Activated effector memory CD4-positive, alpha-beta T cell treated with anti-CD3 and anti-CD28 coated beads, Interleukin-2, amount 50 U/mL, for 16 hours (primary cell): ENCODE measurements around the gene HSD11B1L.
A peak's percentile ranks its signal among the peaks of the same experiment; 100 is the strongest.

Experiments used
- DNase-seq: peaks from one replicate; pipeline ENCODE4 v3.0.0-alpha.2; 2020

HSD11B1L gene, protein sequence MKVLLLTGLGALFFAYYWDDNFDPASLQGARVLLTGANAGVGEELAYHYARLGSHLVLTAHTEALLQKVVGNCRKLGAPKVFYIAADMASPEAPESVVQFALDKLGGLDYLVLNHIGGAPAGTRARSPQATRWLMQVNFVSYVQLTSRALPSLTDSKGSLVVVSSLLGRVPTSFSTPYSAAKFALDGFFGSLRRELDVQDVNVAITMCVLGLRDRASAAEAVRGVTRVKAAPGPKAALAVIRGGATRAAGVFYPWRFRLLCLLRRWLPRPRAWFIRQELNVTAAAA

DNA sequence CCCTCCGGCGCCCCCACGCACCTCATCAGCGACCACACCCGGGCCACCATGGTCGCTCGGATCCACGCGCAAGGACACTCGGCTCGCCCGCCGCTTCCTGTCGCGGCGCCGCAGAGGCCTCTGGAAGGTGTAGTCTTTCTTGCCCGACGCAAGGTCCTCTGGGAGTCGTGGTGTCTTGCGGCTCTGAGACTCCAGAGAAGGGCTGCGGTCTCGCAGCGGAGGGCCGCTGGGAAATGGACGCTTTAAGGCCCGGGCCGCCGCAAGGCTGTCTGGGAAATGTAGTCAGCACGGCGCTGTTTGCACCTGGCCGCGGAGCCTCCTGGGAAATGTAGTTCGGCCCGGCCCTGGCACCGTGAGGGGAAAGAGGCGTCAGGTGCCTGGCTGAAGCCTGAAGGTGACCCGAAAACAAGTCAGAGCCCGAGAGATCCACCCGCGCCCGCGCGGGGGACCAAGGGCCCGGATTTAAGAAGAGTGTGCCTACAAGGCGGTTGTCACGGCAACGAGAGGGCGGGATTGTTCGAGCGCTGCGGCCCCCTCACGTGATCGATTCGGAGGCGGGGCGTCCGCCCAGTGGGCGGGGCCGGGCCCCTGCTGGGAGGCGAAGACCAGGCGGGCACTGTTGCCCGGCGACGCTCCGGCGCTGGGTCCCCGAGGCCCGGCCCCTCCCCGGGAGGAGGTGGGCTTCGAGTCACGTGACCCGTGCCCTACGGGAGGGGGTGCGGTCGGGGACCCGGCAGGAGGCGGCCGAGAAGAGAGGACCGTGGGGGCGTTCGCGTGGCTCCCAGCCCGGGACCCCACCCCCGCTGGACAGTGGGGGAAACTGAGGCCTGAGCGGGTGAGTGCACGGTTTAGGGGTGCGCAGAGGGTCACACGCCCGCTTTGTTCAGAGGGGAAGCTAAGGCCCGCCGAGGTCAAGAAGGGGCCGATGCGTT is at the start of gene HSD11B1L, which contains the start of gene MICOS13:
TSS of gene HSD11B1L (plus strand) at position 591 of the 932 bp plus-strand sequence. CDS start 3,806 bp downstream, outside the sequence.
TSS of gene MICOS13 (minus strand) at position 80 of the 932 bp plus-strand sequence. CDS start at position 50, 30 bp downstream.
- DNase-seq, result peak; percentile 99

DNA sequence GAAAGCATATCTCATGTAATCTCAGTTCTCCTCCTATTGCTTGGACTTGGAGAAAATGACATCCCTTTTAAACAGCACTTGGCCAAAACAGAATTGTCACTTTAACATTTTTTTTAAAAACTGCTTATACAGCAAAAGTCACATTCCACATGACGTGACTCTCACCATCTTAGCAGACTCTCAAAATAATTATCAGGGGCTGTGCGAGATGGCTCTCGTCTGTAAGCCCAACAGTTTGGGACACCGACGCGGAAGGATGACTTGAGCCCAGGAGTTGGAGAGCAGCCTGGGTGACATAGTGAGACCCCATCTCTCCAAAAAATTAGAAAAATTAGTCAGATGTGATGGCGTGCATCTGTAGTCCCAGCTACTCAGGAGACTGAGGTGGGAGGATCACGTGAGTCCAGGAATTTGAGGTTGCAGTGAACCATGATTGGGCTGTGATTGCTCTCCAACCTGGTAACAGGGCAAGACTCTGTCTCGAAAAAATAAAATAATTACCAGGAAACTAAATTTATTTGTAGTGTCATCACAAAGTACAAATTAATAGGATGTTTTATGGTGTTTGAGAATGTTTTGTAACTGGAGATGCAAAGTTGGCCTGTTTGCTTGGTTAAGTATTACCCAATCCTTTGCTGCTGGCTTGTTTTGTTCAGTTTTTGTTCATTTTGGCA is 49.1 kb upstream of the HSD11B1L start:
- no peak for DNase-seq

- no peak for DNase-seq
Measured at GRCh38 chr19:5632241-5632612, 48.6 kb upstream of the HSD11B1L start.

DNA sequence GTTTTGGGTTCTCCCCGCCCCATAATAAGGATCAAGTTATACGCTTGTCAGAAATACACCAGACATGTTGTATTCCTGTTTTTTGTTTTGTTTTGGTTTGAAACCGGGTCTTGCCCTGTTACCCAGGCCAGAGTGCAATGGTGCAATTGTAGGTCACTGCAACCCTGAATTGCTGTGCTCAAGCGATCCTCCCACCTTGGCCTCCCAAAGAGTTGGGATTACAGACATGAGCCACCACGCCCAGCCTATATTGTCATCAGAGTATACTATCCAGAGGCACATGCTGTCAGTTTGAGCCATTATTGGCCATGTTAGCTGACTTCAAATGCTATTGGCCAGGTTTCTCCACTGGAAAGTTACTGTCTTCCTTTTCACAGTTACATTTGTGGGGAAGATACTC is 48.2 kb upstream of the HSD11B1L start:
- peak; percentile 45 for DNase-seq

DNA sequence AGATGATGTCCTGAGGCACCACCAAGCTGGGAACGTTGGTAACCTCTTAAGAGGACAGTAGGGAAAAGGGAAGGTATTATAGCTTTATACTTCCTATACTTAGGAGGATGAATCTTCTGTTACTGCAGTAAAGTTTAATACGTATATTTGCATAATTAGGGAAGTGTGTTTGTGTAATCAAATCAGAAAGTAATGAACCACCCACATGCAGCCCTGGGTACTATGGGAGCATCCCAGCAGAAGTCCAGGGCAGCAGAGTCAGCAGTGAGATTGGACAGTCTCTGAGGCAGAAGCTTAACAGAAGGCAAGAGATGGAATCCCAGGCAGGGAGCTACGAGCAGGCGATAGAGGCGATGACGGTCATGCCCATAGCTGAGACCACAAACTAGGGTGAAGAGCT is 45.4 kb upstream of the HSD11B1L start:
- DNase-seq, result no peak

DNA sequence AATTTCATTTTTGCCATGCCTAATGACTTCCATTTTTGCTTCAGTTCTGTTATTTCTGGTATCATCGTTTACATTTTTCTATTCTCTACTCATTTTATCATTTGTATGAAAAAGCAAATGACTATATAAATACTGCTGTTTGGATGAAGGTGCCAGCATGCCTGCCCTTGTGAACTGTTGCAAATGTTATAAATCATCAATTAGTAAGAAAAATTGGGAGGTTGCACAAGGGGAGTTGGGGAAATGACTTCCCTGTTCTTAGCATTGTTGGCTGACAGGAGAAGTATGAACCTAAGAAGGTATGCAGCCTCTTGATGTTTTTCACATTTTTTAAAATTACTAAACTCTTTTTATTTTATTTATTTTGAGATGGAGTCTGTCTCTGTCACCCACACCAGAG is 42.9 kb upstream of the HSD11B1L start:
- DNase-seq, result no peak

- DNase-seq, result no peak
Measured at GRCh38 chr19:5641171-5641570, 39.7 kb upstream of the HSD11B1L start.

- peak; percentile 3 for DNase-seq
Measured at GRCh38 chr19:5642204-5642603, 38.6 kb upstream of the HSD11B1L start.

- DNase-seq, result no peak
Measured at GRCh38 chr19:5643060-5643459, 37.8 kb upstream of the HSD11B1L start.

DNA sequence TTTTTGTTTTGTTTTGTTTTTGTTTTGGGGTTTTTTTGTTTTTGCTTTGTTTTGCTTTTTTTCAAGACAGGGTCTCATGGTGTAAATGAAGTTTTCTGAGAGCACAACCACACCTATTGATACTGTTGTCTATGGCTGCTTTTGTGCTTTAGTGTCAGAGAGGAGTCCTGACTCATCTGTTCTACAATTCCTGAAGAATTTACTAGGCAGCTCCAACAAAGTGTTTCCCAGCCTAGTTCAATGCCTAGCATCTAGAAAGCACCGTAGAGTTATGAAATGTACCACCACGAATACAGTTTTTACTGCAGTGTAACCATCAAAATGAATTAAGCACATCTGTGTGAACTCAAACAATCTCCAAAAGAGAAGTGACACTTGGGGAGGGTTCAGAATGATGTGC is 36.8 kb upstream of the HSD11B1L start:
- DNase-seq, result no peak

DNA sequence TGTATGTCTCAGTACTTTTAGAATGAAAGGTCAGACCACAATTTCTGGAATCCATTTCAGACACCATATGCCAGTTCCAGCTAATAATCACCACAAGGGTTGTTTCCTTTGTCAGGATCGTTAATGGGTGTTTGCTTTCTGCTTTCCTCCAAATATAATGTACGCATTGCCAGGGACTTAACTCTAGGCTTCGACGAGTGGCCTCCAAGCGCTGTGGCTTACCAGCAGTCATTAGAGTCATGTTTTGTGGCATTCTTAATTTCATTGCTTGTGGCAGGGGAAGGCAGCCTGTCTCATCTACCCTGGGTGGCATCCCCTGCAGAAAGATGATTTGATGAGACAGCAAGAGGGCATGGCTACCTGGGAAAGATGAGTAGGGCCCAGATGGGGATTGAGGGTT is 35.4 kb upstream of the HSD11B1L start:
- peak; percentile 8 for DNase-seq

GRCh38 chr19:5646703-5647102 is 34.1 kb upstream of the HSD11B1L start:
- peak; percentile 3 for DNase-seq

DNA sequence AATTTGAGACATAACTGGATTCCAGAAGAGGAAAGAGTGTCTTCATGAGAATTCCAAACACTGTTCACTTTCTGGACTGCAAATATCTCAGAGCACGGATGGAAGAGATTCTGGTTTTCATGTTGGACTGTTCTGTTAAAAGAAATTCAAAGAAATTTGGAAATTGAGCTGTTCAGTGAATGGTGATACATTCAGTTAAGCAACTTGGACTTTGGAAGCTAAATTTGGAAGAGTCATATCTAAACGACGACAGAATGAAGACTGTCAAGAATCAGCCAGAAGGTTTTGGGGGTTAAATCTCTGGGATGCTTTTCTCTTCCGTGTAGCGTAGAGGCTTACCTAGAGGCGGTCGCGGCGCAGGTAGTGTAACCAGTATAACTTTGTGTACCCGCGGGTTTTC is 32.4 kb upstream of the HSD11B1L start:
- DNase-seq, result no peak

DNA sequence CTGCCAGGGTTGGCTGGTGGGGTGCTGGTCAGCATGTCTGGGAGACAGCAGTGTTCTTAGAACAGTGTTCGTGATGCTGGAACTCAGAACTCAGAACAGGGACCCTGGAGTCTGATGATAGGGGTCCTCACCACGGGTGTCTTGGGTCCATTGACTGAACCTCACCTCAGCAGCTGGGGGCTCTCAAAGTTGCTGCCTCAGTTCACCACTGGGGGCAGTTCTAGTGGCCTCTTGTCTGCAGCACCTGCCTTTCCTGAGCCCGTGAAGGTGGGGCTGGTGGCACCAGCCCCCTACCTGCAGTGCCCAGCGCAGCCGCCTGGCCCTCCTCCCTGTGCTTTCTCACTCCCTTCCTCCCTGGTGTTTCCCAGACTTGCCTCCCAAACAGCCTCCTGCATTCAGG is 29.5 kb upstream of the HSD11B1L start:
- DNase-seq, result peak; percentile 60

DNA sequence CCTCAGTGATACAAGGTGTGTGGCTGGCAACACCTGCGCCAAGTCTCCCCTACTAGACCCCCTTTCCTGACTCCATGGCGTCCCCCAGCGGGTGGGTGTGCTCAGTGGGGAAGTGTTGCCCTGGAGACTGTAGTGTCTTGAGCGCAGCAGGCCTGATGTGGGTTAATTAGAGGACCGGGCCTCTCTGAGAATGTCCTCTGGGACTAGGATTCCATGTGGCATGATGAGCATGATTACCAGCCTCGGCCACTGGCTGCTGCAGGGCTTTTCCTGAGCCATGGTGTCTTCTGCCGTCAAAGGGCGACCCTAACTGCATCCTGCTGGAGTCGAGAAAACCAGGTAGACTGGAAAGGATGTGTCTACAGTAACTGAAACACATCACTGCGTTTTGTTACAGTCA is 28.6 kb upstream of the HSD11B1L start:
- peak; percentile 47 for DNase-seq

- peak; percentile 34 for DNase-seq
Measured at GRCh38 chr19:5654931-5655330, 25.9 kb upstream of the HSD11B1L start.

DNA sequence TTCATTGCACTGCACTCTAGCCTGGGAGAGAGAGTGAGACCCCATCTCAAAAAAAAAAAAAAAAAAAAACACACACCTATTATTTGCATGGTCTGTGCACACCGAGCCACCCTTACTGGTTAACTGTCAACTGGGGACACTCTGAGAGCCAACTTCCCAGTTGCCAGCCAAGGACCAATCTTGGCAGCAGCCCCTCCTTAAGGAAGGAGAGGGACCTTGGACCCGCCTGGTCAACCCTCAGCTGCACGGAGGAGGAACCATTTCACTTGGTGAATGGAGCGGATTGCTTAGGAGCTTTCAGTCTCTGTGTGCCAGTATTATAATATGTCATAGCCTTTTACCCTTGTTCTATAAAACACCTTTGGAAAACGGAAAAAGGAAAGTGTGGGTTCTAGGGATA is 25.4 kb upstream of the HSD11B1L start:
- peak; percentile 50 for DNase-seq

DNA sequence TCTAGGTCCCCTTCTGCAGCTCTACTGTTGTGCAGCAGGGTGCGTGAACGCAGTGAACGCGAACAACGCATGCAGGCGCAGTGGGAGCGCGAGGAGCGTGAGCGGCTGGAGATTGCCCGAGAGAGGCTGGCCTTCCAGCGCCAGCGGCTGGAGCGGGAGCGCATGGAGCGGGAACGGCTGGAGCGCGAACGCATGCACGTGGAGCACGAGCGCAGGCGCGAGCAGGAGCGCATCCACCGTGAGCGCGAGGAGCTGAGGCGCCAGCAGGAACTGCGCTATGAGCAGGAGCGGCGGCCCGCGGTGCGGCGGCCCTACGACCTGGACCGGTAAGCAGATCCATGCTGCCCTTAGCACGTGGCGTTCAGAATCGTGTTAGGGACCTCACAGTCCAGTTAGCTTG is 19.3 kb upstream of the HSD11B1L start:
- DNase-seq, result no peak

- no peak for DNase-seq
Measured at GRCh38 chr19:5663904-5664303, 16.9 kb upstream of the HSD11B1L start.

GRCh38 chr19:5664515-5664914 is 16.3 kb upstream of the HSD11B1L start:
- no peak for DNase-seq

GRCh38 chr19:5665781-5666513 is 14.9 kb upstream of the HSD11B1L start:
- DNase-seq, result no peak

DNA sequence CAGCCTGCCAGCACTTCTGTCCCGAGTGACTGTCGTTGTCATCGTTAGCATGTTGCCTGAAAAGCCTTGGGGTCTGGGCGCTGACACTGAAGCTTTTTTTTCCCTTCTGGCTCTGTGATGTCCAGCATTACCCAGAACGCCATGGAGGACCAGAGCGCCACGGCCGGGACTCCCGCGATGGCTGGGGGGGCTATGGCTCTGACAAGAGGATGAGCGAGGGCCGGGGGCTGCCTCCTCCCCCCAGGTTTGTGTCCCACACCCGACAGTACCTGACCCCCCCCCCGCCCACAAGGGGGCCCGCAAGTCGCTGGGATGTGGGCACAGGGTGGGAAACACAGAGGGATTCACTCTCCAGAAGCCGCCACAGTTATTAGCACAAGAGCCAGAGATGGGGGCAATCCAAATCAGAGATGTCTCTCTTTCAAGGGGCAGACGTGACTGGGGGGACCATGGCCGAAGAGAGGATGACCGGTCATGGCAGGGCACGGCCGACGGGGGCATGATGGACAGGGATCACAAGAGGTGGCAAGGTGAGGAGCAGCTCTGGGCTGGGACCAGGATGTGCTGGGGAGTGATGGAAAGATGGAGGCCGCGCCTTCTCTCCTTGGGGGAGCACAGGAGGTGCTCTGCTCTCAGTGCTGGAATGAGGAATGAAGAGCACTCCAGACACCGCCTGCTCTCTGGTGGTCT is 13.8 kb upstream of the HSD11B1L start:
- no peak for DNase-seq
